OCI-LY1 (cell line): ENCODE results near the gene GRIP1.

ENCODE experiments used
- EZH2 ChIP-seq: fragments of 200-600 bp; sonication (generic), shearing (Covaris generic); IDR thresholded peaks from 2 replicates; pipeline ENCODE4 v1.8.0; 2017; ENCODE audit warnings: borderline replicate concordance, mixed run types, mild to moderate bottlenecking, antibody characterized with exemption, low read length, moderate library complexity, mixed read lengths
- TF ChIP-seq, protein P1 (sequence below): fragments of 200-600 bp; sonication (generic), shearing (Covaris generic); IDR thresholded peaks from 2 replicates; pipeline ENCODE4 v1.5.1; 2017; ENCODE audit warnings: mild to moderate bottlenecking, antibody characterized with exemption, low read length, moderate library complexity, mixed read lengths

DNA sequence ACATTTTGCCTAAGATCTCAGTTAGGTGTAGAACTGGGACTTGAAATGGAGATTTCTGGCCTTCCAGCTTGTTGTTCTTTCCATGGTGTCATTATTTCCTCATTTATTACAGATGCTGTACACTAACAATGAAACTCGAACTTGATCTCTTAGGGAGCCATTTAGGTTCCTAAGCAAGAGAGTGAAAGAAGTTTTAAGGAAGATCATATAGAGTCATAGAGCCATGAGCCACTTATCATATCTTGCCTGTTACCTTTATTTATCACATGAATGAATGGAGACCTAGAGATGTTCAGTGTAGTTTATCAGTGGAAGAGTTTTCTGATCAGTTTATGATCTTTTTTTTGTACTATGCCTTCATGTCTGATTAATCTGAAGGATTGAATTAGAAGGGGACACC, 366.7 kb downstream of the GRIP1 start:
- TF ChIP-seq, protein P1, sequence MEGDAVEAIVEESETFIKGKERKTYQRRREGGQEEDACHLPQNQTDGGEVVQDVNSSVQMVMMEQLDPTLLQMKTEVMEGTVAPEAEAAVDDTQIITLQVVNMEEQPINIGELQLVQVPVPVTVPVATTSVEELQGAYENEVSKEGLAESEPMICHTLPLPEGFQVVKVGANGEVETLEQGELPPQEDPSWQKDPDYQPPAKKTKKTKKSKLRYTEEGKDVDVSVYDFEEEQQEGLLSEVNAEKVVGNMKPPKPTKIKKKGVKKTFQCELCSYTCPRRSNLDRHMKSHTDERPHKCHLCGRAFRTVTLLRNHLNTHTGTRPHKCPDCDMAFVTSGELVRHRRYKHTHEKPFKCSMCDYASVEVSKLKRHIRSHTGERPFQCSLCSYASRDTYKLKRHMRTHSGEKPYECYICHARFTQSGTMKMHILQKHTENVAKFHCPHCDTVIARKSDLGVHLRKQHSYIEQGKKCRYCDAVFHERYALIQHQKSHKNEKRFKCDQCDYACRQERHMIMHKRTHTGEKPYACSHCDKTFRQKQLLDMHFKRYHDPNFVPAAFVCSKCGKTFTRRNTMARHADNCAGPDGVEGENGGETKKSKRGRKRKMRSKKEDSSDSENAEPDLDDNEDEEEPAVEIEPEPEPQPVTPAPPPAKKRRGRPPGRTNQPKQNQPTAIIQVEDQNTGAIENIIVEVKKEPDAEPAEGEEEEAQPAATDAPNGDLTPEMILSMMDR, result no peak
- TF ChIP-seq EZH2, result no peak
